ENCODE measurements around the gene NHLRC2. TPM values are rescaled to one million over a fixed set of nuclear protein-coding genes. Genes with fewer than 3 reads are reported as not detected.

NHLRC2 gene
- total and polyA plus RNA-seq, 12 donors = 6.7 to 98.0 (median 71.2) TPM

- intact Hi-C loops (cut with DNase I) = loop anchor here in 5 of 10 donors (2.0 to 10.0 kb wide), 6 partner anchors 144 to 207 kb away; partner anchors contain the start of gene ADRB1 (in 4 of the 5)
- H3K4me3 ChIP-seq = no peak overlapping the region
- no peak for TF ChIP-seq CTCF (IDR thresholded peaks at IDR 0.05)
Observed at GRCh38 chr10:113897693-113898618, 43.5 kb downstream of the NHLRC2 start.

GRCh38 chr10:113899952-113900598 lies 45.6 kb downstream of the NHLRC2 start:
- intact Hi-C loops (cut with DNase I) = loop anchor here in 7 of 10 donors (2.0 to 10.0 kb wide), 6 partner anchors 142 to 205 kb away; partner anchors contain the start of gene ADRB1 (in 5 of the 7)
- H3K27ac ChIP-seq = peak overlapping the region in 7 of 10 donors; percentile 0 to 53 (median 27)
- ATAC-seq = peak in 7 of 8 donors; percentile 58 to 92 (median 78)

More at GRCh38 chr10:113897693-113898618, 43.5 kb downstream of the NHLRC2 start:
- peaks cover 0 to 52% (median 20%) of the 10 kb centered on the region in 9 donors for H3K4me1 ChIP-seq
- peak overlapping the region in 6 of 10 donors; percentile 9 to 48 (median 18) for H3K27ac ChIP-seq
- no peaks in the 10 kb centered on the region for H3K9me3 ChIP-seq
- peaks cover 0 to 51% (median 18%) of the 10 kb centered on the region in 9 donors for H3K36me3 ChIP-seq
- peak; percentile 24 to 25 for DNase-seq
- ATAC-seq = peak in 7 of 8 donors; percentile 58 to 85 (median 77)
- 55 to 74% methylated on average over 6 of the region's 6 CpGs for WGBS, 2 donors
- H3K27me3 ChIP-seq = no peaks in the 10 kb centered on the region

GRCh38 chr10:113905756-113906155 lies 51.3 kb downstream of the NHLRC2 start:
- 94 to 98% methylated on average over 1 of the region's 1 CpG for WGBS, 2 donors

More at GRCh38 chr10:113899952-113900598, 45.6 kb downstream of the NHLRC2 start:
- H3K27me3 ChIP-seq = no peaks in the 10 kb centered on the region
- peaks cover 0 to 32% (median 6%) of the 10 kb centered on the region in 9 donors for H3K4me1 ChIP-seq
- 59 to 77% methylated on average over 2 of the region's 2 CpGs for WGBS, 2 donors
- H3K4me3 ChIP-seq = no peak overlapping the region
- DNase-seq = no peak
- peaks cover 0 to 72% (median 26%) of the 10 kb centered on the region in 9 donors for H3K36me3 ChIP-seq
- H3K9me3 ChIP-seq = no peaks in the 10 kb centered on the region
- TF ChIP-seq CTCF (IDR thresholded peaks at IDR 0.05) = no peak

More at GRCh38 chr10:113905756-113906155, 51.3 kb downstream of the NHLRC2 start:
- Histone ChIP-seq H3K4me1 (peaks cover 0 to 2% (median 0%) of the 10 kb centered on the region in 9 donors), H3K27ac (no peak overlapping the region), H3K9me3 (no peaks in the 10 kb centered on the region), H3K4me3 (no peak overlapping the region), H3K27me3 (no peaks in the 10 kb centered on the region), H3K36me3 (peaks cover 0 to 100% (median 47%) of the 10 kb centered on the region in 9 donors)
- DNase-seq (no peak), ATAC-seq (no peak)
- TF ChIP-seq CTCF (IDR thresholded peaks at IDR 0.05) = no peak
- intact Hi-C loops (cut with DNase I) = loop anchor here in 2 of 10 donors (10.0 kb wide), 2 partner anchors 139 to 199 kb away; partner anchors contain the start of gene ADRB1 (in 1 of the 2)

Data from heart right ventricle (tissue), 16 donors.